BE2C (cell line): ENCODE data around the gene NCKAP5L.
"Not testable (repeated sequence)": the region's sequence is repeated elsewhere in the genome, so short reads cannot be mapped to it uniquely, and the experiment has no call there.

ENCODE experiments used
- DNase-seq: peaks from one replicate; pipeline ENCODE4 v3.0.0-alpha.2; 2020
- H3K27me3 ChIP-seq: fragments of 250-450 bp; sonication (Bioruptor Pico); 2 replicates; pipeline ENCODE4 v1.5.1; 2020; ENCODE audit warnings: mild to moderate bottlenecking
- H3K36me3 ChIP-seq: fragments of 250-450 bp; sonication (Bioruptor Pico); 2 replicates; pipeline ENCODE4 v1.5.1; 2020; ENCODE audit warnings: mild to moderate bottlenecking
- H3K4me1 ChIP-seq: fragments of 250-450 bp; sonication (Bioruptor Pico); 2 replicates; pipeline ENCODE4 v1.5.1; 2020
- H3K4me3 ChIP-seq: 2 replicates; pipeline ENCODE4 v1.5.1; 2011; ENCODE audit warnings: low read depth, low read length
- H3K9me3 ChIP-seq: fragments of 250-450 bp; sonication (Bioruptor Pico); 2 replicates; pipeline ENCODE4 v1.5.1; 2020
- CTCF ChIP-seq: IDR thresholded peaks from 2 replicates; pipeline ENCODE4 v1.5.1; 2012; ENCODE audit warnings: mild to moderate bottlenecking, low read depth, low read length

NCKAP5L gene

GRCh38 chr12:49873361-49873934, 45.2 kb upstream of the NCKAP5L start:
- TF ChIP-seq CTCF = no peak
- Histone ChIP-seq H3K36me3 (no peaks in the 10 kb centered on the region; the same call in none of the 2 replicates), H3K27me3 (no peaks in the 10 kb centered on the region), H3K9me3 (no peaks in the 10 kb centered on the region), H3K4me3 (no peak overlapping the region), H3K4me1 (peaks cover 53% of the 10 kb centered on the region)
- DNase-seq = peak; percentile 54

- DNase-seq = no peak
- peaks cover 59% of the 10 kb centered on the region for H3K4me1 ChIP-seq
Observed at GRCh38 chr12:49872781-49873181, 44.6 kb upstream of the NCKAP5L start.

GRCh38 chr12:49872381-49872780, 44.2 kb upstream of the NCKAP5L start:
- H3K27me3 ChIP-seq = no peaks in the 10 kb centered on the region
- no peaks in the 10 kb centered on the region for H3K9me3 ChIP-seq
- no peaks in the 10 kb centered on the region; the same call in none of the 2 replicates for H3K36me3 ChIP-seq
- no peak for DNase-seq
- no peak overlapping the region for H3K4me3 ChIP-seq
- peaks cover 63% of the 10 kb centered on the region for H3K4me1 ChIP-seq
- no peak for TF ChIP-seq CTCF

More at GRCh38 chr12:49872781-49873181, 44.6 kb upstream of the NCKAP5L start:
- Histone ChIP-seq H3K4me3 (no peak overlapping the region), H3K36me3 (no peaks in the 10 kb centered on the region; the same call in none of the 2 replicates), H3K9me3 (no peaks in the 10 kb centered on the region), H3K27me3 (no peaks in the 10 kb centered on the region)
- no peak for TF ChIP-seq CTCF

GRCh38 chr12:49871811-49872251, 43.6 kb upstream of the NCKAP5L start:
- not testable (repeated sequence) for H3K36me3 ChIP-seq, H3K27me3 ChIP-seq, H3K9me3 ChIP-seq, DNase-seq, H3K4me3 ChIP-seq
- peaks cover 69% of the 10 kb centered on the region for H3K4me1 ChIP-seq

GRCh38 chr12:49871263-49871561, 43.0 kb upstream of the NCKAP5L start:
- no peak for TF ChIP-seq CTCF
- H3K27me3 ChIP-seq = no peaks in the 10 kb centered on the region
- no peaks in the 10 kb centered on the region for H3K9me3 ChIP-seq
- peak; percentile 51 for DNase-seq
- H3K4me3 ChIP-seq = no peak overlapping the region
- H3K4me1 ChIP-seq = peaks cover 70% of the 10 kb centered on the region
- H3K36me3 ChIP-seq = no peaks in the 10 kb centered on the region; the same call in none of the 2 replicates

- DNase-seq = no peak
- no peak for TF ChIP-seq CTCF
- no peak overlapping the region for H3K4me3 ChIP-seq
- H3K27me3 ChIP-seq = no peaks in the 10 kb centered on the region
- no peaks in the 10 kb centered on the region; the same call in 1 of the 2 replicates for H3K36me3 ChIP-seq
- no peaks in the 10 kb centered on the region for H3K9me3 ChIP-seq
- peaks cover 70% of the 10 kb centered on the region for H3K4me1 ChIP-seq
Observed at GRCh38 chr12:49870501-49871262, 42.5 kb upstream of the NCKAP5L start.
